Left lobe of liver (tissue), 2 donors: Measurements from ENCODE around the gene CEP126. TPM values are rescaled to one million over a fixed set of nuclear protein-coding genes. Genes with fewer than 3 reads are reported as not detected.
A peak's percentile ranks its signal among the peaks of the same experiment; 100 is the strongest.

Experiments
- ATAC-seq: fragments of 200-7000 bp; cut with Tn5 transposase; one replicate; pipeline ENCODE4 v1.9.1; 2020; ENCODE audit warnings: mild to moderate bottlenecking, moderate library complexity
- DNase-seq: peaks from one replicate; pipeline ENCODE4 v3.0.0-alpha.2; 2020; ENCODE audit warnings: low spot score
- total RNA-seq: library from RNA; stranded (reverse); gene quantifications from one replicate; pipeline ENCODE4 v1.2.1, GENCODE V29; 2021
- donor health status: DM: no; HTN: no; CAD: no; lungs with moderate emphysema.
- donor health status: DM: no; HTN: yes; CAD: no.

Gene CEP126, protein sequence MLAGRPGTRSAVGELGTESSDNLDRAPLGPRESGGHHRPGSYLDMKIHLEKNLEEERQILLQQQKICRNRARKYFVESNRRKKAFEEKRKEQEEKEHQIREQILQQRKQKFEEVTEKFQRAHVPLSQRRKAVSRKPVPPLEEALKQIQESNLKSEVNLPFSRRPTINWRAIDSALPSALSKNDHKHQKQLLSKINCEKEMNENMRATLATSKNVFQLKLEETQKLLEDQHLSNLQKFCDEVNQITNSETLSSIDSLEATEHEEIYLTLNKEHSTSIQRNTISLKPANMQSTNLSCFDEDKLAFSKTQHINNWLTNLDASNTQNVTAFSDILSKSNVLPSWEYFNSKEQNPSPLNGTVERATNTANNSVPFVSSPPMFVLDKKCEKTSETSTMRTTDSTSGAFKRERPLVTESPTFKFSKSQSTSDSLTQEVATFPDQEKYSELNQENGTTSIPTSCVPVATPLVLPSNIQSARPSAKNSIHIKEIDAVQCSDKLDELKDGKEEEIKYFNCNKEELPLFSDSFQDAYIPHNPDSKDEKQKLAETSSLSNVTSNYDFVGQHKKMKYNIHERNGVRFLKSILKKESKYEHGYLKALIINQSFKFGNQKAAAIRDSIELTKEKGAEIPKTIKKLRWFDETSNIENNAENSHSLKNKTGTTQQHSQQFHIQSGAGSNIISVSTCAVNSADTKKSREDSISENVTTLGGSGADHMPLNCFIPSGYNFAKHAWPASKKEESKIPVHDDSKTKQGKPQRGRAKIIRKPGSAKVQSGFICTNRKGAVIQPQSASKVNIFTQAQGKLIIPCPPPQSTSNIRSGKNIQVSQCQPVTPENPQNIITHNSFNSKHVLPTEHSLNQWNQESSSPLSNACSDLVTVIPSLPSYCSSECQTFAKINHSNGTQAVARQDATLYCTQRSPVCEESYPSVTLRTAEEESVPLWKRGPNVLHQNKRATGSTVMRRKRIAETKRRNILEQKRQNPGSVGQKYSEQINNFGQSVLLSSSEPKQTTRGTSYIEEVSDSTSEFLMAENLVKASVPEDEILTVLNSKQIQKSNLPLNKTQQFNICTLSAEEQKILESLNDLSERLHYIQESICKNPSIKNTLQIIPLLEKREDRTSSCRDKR
- 0.10 TPM for total RNA-seq

DNA sequence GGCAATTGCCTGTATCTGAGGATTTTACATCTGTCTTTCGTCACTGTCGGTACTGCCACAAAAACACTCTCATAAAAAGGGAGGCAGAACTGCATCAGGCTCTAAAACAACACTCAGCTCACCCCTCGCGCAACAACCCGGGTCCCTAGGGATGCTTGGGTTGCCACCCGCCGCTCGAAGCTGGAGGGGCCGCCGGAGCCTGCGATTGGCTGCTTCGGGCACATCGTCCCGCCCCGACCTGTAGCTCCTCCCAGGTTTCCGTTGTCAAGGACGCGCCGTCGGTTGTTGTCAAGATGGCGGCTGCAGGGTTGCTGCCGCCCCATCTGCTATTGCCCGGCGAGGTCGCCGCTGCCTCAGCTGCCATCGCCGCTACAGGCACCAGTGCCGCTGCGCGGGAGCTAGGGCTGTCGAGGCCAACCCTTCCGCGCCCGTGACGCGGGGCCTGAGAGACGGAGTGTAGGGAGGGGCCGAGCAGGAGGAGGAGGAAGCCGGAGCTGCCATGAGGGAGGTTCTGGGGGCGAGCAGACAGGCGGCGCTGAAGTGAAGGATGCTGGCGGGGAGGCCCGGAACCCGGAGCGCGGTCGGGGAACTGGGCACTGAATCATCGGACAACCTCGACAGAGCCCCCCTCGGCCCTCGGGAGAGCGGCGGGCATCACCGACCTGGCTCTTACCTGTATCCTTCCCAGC, at the start of gene CEP126:
Gene CEP126, plus strand, starts transcription at position 273 of the 689 bp plus-strand sequence. Its CDS starts 275 bp downstream, at position 548.
- ATAC-seq: peak; percentile 99
- DNase-seq: peak; percentile 86

DNA sequence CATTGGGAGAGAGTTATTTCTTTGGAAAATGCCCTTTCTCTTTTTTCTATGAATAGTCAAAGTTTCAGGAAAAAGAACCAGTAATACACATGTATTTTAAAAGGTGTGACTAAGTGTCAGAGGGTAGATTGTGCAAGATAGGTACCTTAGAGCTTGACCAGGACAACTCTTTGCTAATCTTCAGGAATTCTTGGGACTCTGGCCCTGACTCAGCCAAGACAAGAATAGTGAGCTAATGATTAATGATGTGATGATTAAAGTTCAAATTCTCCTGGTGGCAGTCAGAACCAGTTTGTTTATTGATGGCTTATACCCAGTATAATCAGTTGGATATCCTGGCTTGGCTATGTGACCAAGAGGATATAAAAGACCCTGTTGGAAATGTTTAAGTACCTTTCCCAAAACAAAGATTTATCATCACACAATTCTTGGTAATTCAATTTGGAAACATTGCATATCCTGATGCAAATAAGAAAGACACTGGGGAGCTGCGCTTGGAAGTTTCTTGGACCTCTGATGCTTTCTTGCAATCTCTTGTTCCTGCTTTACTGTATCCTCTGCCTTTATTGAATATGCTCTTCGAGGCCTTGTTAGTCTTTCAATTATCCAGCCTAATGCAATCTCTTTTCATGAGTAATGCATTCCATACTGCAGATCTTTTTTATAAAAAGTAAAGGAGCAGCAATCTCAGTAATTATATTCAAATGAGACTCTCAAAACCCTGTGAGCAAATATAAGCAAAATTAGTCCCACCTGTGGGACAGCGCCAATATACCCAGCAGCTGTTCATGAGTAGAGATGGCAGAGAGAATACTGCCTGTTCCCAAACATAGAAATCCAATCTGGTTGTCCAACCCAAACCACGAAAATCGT, 48.0 kb upstream of the CEP126 start:
- peak; percentile 90 for ATAC-seq
- DNase-seq: peak; percentile 56

DNA sequence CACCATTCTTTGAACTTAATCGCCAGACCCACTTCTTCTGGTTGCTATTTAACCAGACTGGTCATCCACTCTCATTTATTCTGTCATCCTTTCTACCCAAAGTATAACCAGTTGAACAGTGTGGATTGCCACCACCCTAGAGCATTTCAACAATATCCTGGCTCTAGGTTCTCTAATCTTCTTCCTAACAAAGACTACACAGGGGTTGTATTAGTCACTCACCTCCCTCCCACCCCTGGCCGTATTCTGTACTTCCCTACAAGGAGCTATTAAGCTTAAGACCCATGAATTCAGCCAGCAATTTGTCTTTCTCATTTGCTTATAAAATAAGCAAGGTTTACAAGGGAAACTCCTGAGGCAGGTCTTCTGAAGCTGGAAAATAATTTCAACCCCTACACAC, 46.9 kb upstream of the CEP126 start:
- DNase-seq (no peak), ATAC-seq (no peak)

DNA sequence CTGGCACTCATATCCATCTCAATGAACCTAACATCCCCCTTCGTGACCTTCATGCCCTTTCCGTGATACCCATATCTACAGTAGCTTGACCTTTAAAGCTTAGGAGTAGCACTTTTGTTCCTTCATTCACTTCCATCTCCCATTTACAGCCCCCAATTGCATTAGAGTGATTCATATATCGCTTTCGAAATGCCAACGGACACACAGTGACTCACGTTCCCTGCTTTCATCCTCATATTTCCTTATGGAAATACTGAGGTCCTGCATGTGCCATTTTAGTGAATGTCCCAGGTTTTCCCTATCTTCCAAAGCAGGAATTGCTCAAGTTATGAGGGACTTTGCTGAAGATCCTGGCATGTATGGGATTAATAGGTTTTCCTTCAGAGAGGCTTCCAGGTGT, 44.3 kb upstream of the CEP126 start:
- ATAC-seq: no peak
- DNase-seq: no peak

DNA sequence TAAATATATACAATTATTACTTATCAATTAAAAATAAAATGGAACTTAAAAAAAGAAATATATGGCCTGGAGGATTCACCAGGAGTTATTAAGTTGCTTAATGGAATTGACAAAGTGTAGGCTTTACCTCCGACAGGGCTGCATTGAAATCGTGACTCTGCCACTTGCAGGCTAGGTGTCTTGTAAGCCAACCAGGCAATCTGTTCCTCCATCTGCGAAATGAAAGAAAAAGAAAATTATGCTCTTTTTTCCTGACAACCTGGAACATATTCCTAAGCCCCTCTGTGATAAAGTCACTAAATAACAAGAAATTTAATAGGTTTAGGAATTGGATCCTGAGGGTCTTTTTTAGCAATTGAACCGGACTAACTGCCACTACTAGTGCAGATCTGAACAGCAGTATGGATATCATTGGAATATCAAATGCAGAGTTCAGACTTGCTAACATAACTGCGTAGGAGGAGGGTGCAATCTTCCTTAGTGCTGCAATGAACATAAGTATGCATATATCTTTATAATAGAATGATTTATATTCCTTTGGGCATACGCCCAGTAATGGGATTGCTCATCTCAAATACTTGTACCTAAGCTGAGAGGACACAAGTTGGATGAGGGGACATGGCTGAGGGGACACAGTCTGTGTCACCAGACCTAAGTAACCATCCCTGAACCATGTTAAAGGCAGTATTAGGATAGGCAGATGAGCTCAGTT, 42.5 kb upstream of the CEP126 start:
- ATAC-seq: no peak
- no peak for DNase-seq

DNA sequence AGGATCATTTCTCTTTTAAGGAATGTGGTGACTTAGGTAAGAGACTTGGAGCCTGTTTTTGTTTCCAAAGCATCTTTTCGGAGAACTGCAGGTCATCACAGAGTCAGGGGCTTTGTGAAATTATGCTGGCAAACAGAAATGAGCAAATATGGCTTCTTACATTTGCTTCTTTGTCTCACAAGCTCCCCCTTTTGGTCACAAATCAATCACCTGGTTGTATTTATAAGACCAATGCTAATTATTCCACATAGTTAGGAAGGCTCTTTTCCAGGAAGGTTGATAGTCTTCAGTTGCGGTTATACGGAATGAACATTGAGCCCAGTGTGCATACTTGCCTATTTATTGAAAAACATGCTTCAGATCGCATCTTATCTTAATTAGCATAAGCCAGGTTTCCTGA, 34.6 kb upstream of the CEP126 start:
- no peak for DNase-seq
- peak; percentile 88 for ATAC-seq

DNA sequence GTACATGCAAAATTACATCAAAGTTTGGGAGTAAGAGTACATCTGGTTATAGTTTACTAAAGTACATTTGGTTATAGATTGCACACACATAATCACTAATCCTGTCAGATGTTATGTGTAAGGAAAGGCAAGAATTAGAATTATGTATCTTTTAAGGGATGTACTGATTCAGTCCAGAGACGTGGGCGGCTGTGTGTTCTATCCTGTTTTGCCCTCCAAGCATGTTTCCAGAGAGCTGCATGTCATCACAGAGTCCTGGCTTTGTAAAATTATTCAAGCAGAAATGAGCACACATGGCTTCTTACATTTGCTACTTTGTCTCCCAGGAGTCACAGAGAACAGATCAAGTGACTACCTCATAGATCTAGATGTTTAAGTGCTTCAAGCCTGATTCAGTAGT, 33.2 kb upstream of the CEP126 start:
- no peak for DNase-seq
- no peak for ATAC-seq

DNA sequence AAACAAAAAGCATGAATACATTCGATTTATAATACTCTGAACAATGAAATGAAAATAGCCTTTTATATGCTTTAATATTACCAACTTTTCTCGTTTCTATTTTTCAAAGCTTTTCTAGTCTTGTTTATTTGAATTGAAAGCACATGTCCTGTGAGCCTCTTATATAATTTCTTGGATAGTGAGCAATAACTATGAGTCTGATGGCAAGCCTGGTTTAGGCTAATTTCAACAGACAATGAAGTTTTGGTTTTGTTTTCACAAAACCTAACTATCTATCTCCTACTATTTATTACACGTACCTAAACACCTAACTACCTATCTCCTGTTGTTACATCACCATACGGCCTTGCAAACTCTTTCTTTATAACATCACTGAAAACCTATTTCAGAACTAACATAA, 29.2 kb upstream of the CEP126 start:
- DNase-seq (no peak), ATAC-seq (no peak)

DNA sequence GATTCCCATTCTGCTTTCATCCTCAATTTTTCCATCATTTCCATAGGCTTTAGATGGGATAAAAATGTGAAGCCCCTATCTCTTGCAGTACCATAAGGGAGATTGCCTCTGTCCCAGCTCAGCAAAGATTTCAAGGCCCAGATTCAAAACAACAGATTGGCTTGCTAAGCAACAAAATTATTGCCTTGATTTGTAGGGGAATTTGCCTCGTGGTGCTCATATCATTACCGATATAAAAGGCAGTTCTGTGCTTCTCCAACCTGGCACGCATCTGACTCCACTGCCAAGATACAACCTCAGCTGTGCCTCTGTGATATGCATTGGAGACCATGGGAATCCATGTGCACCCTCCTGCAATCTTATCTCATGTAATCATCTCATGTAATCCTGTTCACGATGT, 25.0 kb upstream of the CEP126 start:
- ATAC-seq: no peak

DNA sequence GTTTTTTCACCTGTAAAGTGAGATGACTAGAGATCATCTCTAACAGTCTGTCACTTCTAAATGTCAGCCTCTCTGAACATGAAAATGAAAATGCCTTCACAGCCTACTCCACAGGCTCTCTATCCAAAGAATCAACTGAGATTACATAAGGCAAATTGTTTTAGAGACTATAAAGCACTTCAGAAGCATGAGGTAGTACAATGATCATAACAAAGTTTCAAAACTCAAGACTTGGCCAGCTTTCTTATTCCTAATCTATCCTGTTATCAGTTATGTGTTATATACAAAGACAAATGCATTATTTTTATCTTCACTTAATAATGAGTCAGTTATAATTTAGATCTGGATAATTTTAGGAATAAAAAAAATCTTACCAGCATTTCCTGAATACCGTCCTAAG, 20.3 kb upstream of the CEP126 start:
- ATAC-seq: no peak
- no peak for DNase-seq

More for the DNA sequence above, 25.0 kb upstream of the CEP126 start:
- no peak for DNase-seq

DNA sequence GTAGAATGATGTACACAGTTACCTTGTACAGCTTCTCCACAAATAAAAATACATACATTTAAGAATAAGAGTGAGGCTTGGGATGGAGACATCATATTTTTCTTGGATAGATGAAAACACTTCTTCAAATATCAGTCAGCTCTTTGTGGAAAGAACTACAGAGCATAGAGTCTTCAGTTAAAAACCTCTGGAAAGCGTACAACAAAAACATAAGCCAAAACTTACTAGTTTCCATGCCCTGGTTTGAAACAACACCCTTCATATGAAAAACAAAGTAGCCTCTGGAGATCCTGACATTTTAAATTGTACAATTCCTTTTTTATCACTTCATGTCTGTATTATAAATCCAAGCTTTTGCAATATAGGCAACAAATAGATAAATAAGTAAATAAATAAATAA, 7.0 kb upstream of the CEP126 start:
- ATAC-seq (no peak), DNase-seq (no peak)

DNA sequence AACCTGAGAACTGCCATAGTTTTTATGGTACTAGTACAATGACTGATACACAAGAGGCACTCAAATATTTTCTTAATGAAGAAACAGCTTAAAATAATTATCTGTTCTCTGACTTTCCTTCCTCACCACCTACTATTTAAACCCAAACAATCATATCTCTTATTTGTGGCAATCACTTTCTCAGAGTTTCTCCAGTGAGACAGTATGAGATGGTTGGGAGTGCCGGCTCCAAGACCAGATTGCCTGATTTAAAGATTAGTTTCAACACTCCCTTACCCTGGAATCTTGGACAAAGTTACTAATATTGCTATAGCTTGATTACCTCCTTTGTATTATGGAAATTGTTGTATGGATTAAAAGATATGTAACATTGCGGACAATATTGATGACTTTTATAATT, 5.7 kb upstream of the CEP126 start:
- no peak for DNase-seq
- no peak for ATAC-seq

DNA sequence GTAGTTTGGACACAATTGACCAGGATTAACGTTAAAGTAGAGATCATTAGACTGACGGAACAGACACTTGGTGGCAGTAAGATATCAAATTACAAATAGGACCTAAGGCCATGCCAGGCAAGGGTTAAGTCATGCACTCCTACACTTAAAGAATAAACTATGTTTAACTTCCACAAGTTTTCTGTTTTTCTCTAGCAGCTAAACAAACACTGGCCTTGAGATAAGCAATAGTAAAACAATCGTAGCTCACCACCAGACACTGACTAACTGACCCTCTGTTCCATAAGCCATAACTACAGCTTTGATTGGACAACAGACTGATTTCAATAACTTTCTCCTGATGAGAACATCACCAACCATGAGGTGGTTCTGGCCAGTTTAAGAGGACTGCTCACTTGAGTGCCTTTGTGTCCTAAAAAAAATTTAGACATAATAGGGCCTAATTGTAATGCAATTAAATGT, 2.0 kb upstream of the CEP126 start:
- no peak for DNase-seq
- no peak for ATAC-seq

DNA sequence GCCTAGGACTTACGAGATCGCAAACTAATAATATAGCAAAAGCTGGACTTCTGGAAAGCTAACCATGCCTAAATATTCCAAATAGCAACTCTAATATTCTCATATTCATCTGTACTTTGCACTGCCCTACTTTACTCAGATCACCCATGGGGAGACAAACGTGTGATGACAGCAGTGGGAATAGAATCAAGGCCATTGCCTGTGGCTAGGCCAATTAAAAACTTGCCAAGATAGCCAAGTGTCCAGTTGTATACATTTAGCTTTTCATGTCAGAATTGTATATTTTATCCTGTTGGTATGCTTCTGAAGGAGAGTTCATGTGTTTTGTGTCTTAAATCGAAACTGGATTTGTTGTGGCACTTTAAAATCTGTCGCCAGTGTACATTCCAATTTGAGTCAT, 1.2 kb upstream of the CEP126 start:
- no peak for DNase-seq

DNA sequence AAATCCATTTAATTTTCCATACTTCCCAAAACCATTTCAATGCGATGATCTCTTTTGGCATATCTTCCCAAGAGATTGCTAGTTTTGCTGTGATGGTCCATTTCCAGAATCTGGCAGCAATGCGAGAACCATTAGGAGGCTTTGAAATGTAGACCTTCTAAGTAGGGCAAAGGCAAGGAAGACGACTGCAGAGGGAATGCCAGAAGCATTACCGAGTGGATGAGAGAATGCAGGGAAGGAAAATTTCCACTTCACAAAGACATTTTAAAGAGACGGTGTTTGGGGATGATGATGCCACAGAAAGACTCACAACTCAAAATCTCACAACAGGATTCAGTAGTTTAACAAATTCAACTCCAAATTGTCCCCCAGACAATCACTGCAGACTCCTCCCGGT, 471 bp upstream of the CEP126 start:
- DNase-seq: no peak
- no peak for ATAC-seq

More for the DNA sequence above, 1.2 kb upstream of the CEP126 start:
- ATAC-seq: no peak

DNA sequence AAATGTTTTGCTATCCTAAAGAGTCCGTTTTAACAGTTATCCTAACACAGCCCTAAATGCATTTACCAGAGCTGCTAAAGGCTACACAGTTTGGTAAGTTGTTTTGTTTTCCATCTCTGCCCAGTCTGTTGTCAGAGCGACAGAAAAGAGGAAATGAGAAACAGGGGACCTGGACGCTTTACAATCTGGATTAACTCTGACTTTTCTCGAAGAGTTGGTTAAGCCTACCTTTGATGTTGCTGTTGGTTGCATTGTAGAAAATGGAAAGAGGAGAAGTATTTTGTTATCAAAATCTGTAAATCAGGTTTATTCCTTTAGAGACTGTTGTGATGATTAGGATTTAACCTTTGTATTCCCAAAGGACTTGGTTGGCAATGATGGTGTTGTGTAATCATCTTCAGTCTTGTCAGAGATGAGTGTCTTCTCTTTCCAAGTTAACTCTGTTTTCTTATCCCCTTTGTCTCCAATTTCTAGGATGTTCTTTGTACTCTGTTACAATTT, 1.0 kb downstream of the CEP126 start:
- DNase-seq (no peak), ATAC-seq (no peak)

DNA sequence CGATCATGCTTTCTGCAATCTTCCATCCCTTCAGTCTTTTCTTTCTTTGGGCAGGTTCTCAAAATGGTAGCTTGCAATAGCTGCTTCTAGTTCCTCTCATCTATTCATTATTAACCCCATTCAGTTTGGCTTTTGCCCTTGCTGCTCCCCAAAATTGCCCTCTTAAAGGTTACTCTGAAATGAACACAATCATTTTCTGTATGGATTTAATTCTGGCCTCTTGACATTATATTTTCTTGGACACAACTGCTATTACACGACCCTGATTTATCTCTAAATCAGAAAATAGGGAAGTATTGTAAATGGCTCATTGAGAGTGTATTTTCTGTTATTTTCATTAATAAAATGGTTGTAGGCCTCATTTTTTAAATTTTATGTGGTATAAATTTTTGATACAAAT, 1.6 kb downstream of the CEP126 start, which contains the start of gene ANGPTL5:
Gene ANGPTL5, minus strand, starts transcription at position 101 of the 400 bp plus-strand sequence. CDS start 8,613 bp downstream, outside the sequence.
- ATAC-seq: no peak

DNA sequence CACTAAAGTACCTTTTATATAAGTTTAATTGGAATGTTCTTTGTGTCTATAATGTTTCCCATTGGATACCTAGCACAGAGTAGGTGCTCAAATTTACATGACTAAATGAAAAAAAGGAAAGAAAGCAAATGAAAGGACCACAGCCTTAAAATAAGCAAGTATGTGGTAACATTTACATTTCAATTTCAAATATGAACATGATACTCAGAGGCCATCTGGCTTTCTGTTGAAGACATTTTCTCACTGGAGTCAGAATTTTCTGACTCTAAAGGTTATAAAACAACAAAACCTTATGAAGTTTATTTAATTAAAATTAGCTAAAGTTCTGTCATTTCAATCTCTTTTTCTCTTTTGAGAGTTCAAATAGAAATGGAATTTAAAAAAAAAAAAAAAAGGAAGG, 2.4 kb downstream of the CEP126 start:
- DNase-seq (no peak), ATAC-seq (no peak)

More for the DNA sequence above, 1.6 kb downstream of the CEP126 start, which contains the start of gene ANGPTL5:
- no peak for DNase-seq

DNA sequence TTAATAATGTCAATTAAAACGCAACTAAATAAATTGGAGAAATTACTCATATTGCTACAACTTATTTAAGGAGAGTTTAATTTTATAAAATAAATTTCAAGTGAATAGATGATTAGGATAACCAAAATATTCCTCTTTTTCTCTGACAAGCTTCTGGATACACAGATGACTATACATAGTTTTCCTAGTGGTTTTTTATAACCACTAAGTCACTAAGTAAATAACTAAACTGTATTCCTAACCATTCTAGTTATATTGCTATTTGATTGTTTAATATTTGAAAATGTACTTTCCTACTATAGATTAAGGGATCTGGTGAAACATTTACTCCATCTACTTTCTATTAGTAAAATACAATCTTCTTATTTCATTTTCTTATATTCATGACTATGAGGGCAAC, 6.2 kb downstream of the CEP126 start:
- ATAC-seq (no peak), DNase-seq (no peak)
